NCI-H2196 treated with DMSO at 0.1 percent for 48 hours (cell line): ENCODE measurements around the gene CFAP107.
"Not testable (repeated sequence)": the region's sequence is repeated elsewhere in the genome, so short reads cannot be mapped to it uniquely, and the experiment has no call there.

Experiments used
- DNase-seq: peaks from one replicate; lab custom pipeline; 2025; ENCODE audit not compliant: unreplicated experiment; lab: John Stamatoyannopoulos, UW

The CFAP107 gene

GRCh38 chr1:12776801-12777557 lies 31.0 kb downstream of the CFAP107 start:
- no peak for DNase-seq

- DNase-seq: no peak
Observed at GRCh38 chr1:12778061-12778460, 32.1 kb downstream of the CFAP107 start.

GRCh38 chr1:12778907-12779306 lies 32.9 kb downstream of the CFAP107 start:
- DNase-seq: no peak

- not testable (repeated sequence) for DNase-seq
Observed at GRCh38 chr1:12781488-12781887, 35.5 kb downstream of the CFAP107 start.

- not testable (repeated sequence) for DNase-seq
Observed at GRCh38 chr1:12783783-12784182, 37.8 kb downstream of the CFAP107 start.

GRCh38 chr1:12784729-12785128 lies 38.7 kb downstream of the CFAP107 start:
- DNase-seq: not testable (repeated sequence)

GRCh38 chr1:12791097-12791496 lies 45.1 kb downstream of the CFAP107 start, which contains the start of gene PRAMEF1:
TSS of gene PRAMEF1 (plus strand) at chr1:12791397. CDS start at chr1:12793228, 1,831 bp downstream.
- not testable (repeated sequence) for DNase-seq

GRCh38 chr1:12798911-12799310 lies 52.9 kb downstream of the CFAP107 start:
- DNase-seq: no peak

- no peak for DNase-seq
Observed at GRCh38 chr1:12799730-12800129, 53.7 kb downstream of the CFAP107 start.

- no peak for DNase-seq
Observed at GRCh38 chr1:12809933-12810332, 63.9 kb downstream of the CFAP107 start.

GRCh38 chr1:12810691-12811408 lies 64.8 kb downstream of the CFAP107 start:
- no peak for DNase-seq

GRCh38 chr1:12811409-12811784 lies 65.4 kb downstream of the CFAP107 start:
- DNase-seq: no peak
